Loucy (cell line): Measurements from ENCODE around the gene MATN4.

ENCODE experiments used
- H2AFZ ChIP-seq: fragments of 200-600 bp; sonication (generic); 2 replicates; pipeline ENCODE4 v1.6.0; 2016; ENCODE audit warnings: antibody characterized with exemption, mild to moderate bottlenecking, low read length, moderate library complexity
- H3F3A ChIP-seq: fragments of 200-600 bp; 2 replicates; pipeline ENCODE4 v1.6.0; 2016; ENCODE audit warnings: antibody characterized with exemption, low read depth, mild to moderate bottlenecking
- H3K27me3 ChIP-seq: fragments of 200-600 bp; sonication (generic); 2 replicates; pipeline ENCODE4 v1.6.1; 2014; ENCODE audit warnings: low read length, mild to moderate bottlenecking; ENCODE audit not compliant: insufficient read depth, poor library complexity, severe bottlenecking
- H3K36me3 ChIP-seq: fragments of 200-600 bp; sonication (generic); 2 replicates; pipeline ENCODE4 v1.6.1; 2016; ENCODE audit warnings: low read length; ENCODE audit not compliant: insufficient read depth
- H3K4me1 ChIP-seq: fragments of 200-600 bp; sonication (generic); 2 replicates; pipeline ENCODE4 v1.5.1; 2014; ENCODE audit warnings: low read length, mild to moderate bottlenecking; ENCODE audit not compliant: insufficient read depth, poor library complexity, severe bottlenecking
- H3K4me2 ChIP-seq: fragments of 200-600 bp; sonication (generic); 2 replicates; pipeline ENCODE4 v1.6.0; 2014; ENCODE audit warnings: antibody characterized with exemption, low read length, low read depth, mild to moderate bottlenecking; ENCODE audit not compliant: poor library complexity, severe bottlenecking
- H3K4me3 ChIP-seq: fragments of 200-600 bp; sonication (generic); 2 replicates; pipeline ENCODE4 v1.5.1; 2014; ENCODE audit warnings: low read length, mild to moderate bottlenecking, mixed read lengths; ENCODE audit not compliant: poor library complexity, severe bottlenecking
- H3K79me2 ChIP-seq: fragments of 200-600 bp; sonication (generic); 2 replicates; pipeline ENCODE4 v1.6.1; 2014; ENCODE audit warnings: low read length; ENCODE audit not compliant: insufficient read depth
- H3K9ac ChIP-seq: fragments of 200-600 bp; sonication (generic); 2 replicates; pipeline ENCODE4 v1.6.0; 2014; ENCODE audit warnings: mild to moderate bottlenecking, low read depth, low read length, moderate library complexity; ENCODE audit not compliant: poor library complexity, severe bottlenecking
- H3K9me2 ChIP-seq: fragments of 200-600 bp; sonication (generic); replicated peaks from 2 replicates; pipeline ENCODE4 v1.6.1; 2016; ENCODE audit warnings: low read depth, low read length, mixed read lengths
- H3K9me3 ChIP-seq: fragments of 200-600 bp; sonication (generic); 2 replicates; pipeline ENCODE4 v1.6.1; 2014; ENCODE audit warnings: mild to moderate bottlenecking, antibody characterized with exemption, low read length, low read depth; ENCODE audit not compliant: insufficient read depth
- H4K20me1 ChIP-seq: fragments of 200-600 bp; sonication (generic); 2 replicates; pipeline ENCODE4 v1.6.0; 2014; ENCODE audit warnings: antibody characterized with exemption, low read length, mild to moderate bottlenecking; ENCODE audit not compliant: insufficient read depth, poor library complexity, severe bottlenecking
- CTCF ChIP-seq: fragments of 200-600 bp; sonication (generic); conservative IDR thresholded peaks from 2 replicates; pipeline ENCODE4 v1.5.1; 2014; ENCODE audit warnings: mild to moderate bottlenecking, antibody characterized with exemption, low read length
- EZH2phosphoT487 ChIP-seq: fragments of 200-600 bp; IDR thresholded peaks from 2 replicates; pipeline ENCODE4 v1.6.1; 2018; ENCODE audit warnings: antibody characterized with exemption, mild to moderate bottlenecking, moderate library complexity, borderline replicate concordance

The MATN4 gene

GRCh38 chr20:45305262-45305661 is 2.8 kb downstream of the MATN4 start:
- Histone ChIP-seq H3K4me3 (no peak overlapping the region), H3F3A (no peaks in the 10 kb centered on the region), H3K9ac (no peak overlapping the region), H3K9me2 (no peaks in the 10 kb centered on the region), H2AFZ (no peak overlapping the region), H3K4me1 (no peaks in the 10 kb centered on the region), H3K4me2 (no peak overlapping the region), H3K36me3 (no peaks in the 10 kb centered on the region), H3K9me3 (no peaks in the 10 kb centered on the region), H3K27me3 (no peaks in the 10 kb centered on the region), H3K79me2 (no peaks in the 10 kb centered on the region), H4K20me1 (no peaks in the 10 kb centered on the region)
- 0 out of 2 replicates have a peak, but pooled peaks have one; percentile 9 for TF ChIP-seq CTCF
- TF ChIP-seq EZH2phosphoT487 = no peak

- H3K4me3 ChIP-seq = no peak overlapping the region
- no peaks in the 10 kb centered on the region for H3K9me2 ChIP-seq
- no peaks in the 10 kb centered on the region for H3K27me3 ChIP-seq
- no peak overlapping the region for H3K4me2 ChIP-seq
- no peaks in the 10 kb centered on the region for H3K4me1 ChIP-seq
- no peaks in the 10 kb centered on the region for H3K36me3 ChIP-seq
- no peak overlapping the region for H2AFZ ChIP-seq
- TF ChIP-seq CTCF (no peak), EZH2phosphoT487 (no peak)
- no peaks in the 10 kb centered on the region for H3K9me3 ChIP-seq
- H3F3A ChIP-seq = no peaks in the 10 kb centered on the region
- H4K20me1 ChIP-seq = no peaks in the 10 kb centered on the region
- no peak overlapping the region for H3K9ac ChIP-seq
- H3K79me2 ChIP-seq = no peaks in the 10 kb centered on the region
Observed at GRCh38 chr20:45304464-45304999, 3.6 kb downstream of the MATN4 start.

- no peaks in the 10 kb centered on the region for H3K9me3 ChIP-seq
- no peak overlapping the region for H3K4me3 ChIP-seq
- H3K4me2 ChIP-seq = no peak overlapping the region
- H3K9me2 ChIP-seq = no peaks in the 10 kb centered on the region
- no peaks in the 10 kb centered on the region for H3K36me3 ChIP-seq
- H3K9ac ChIP-seq = no peak overlapping the region
- no peak overlapping the region; the same call in 1 of the 2 replicates for H2AFZ ChIP-seq
- H4K20me1 ChIP-seq = no peaks in the 10 kb centered on the region
- no peaks in the 10 kb centered on the region for H3K79me2 ChIP-seq
- no peaks in the 10 kb centered on the region for H3K4me1 ChIP-seq
- TF ChIP-seq CTCF (no peak), EZH2phosphoT487 (no peak)
- H3K27me3 ChIP-seq = no peaks in the 10 kb centered on the region
- no peaks in the 10 kb centered on the region for H3F3A ChIP-seq
Observed at GRCh38 chr20:45303586-45304463, 4.3 kb downstream of the MATN4 start.
